Left cardiac atrium (tissue), 4 donors: ENCODE measurements around the gene GABARAP. TPM values are rescaled to one million over a fixed set of nuclear protein-coding genes. Genes with fewer than 3 reads are reported as not detected.

Experiments used
- ATAC-seq, 2 donors: fragments of 200-7000 bp; cut with Tn5 transposase; one replicate each; pipeline ENCODE4 v1.9.1; 2020; ENCODE audit warnings: mild to moderate bottlenecking in 2 of 2, moderate library complexity in 2 of 2
- DNase-seq: peaks from one replicate; pipeline ENCODE4 v3.0.0-alpha.2; 2020
- intact Hi-C, 2 donors: fragments of 100-400 bp; cut with DNase I; formaldehyde crosslinking; loops; one replicate each; pipeline versions ENCODE4 v1.14.1 to v1.15.1; 2022 to 2023
- total RNA-seq, 2 donors: library from RNA; stranded (reverse); fragmentation: NEBNext Ultra II Directional; extraction: Animal tissue kit (Norgen Biotek cat#: 25700); gene quantifications; one replicate each; pipeline ENCODE4 v1.2.1, GENCODE V29; 2021
- donor health status: DM: no; HTN: yes; CAD: no.
- donor health status: DM: no; HTN: yes; CAD: no; lungs with severe emphysema.
- donor health status: DM: yes; HTN: yes; CAD: no.
- donor health status: Dilated cardiomyopathy.

The GABARAP gene
- total RNA-seq, 2 donors from 2014 or later: 459 to 475 TPM

- ATAC-seq (no peak), DNase-seq (no peak)
- intact Hi-C loops: no loop called here
Observed at GRCh38 chr17:7262192-7262934, 20.1 kb upstream of the GABARAP start, which contains the start of gene CLDN7. TSS of gene CLDN7 (minus strand) at chr17:7262478. CDS start at chr17:7262043, 435 bp downstream.

- intact Hi-C loops: no loop called here
- DNase-seq (no peak), ATAC-seq (peak; percentile 27 to 28)
Observed at GRCh38 chr17:7261379-7262191, 19.3 kb upstream of the GABARAP start.

GRCh38 chr17:7260651-7261378 lies 18.6 kb upstream of the GABARAP start:
- DNase-seq: no peak
- intact Hi-C loops: no loop called here
- peak; percentile 66 to 68 for ATAC-seq

- no peak for DNase-seq
- intact Hi-C loops: no loop called here
- no peak for ATAC-seq
Observed at GRCh38 chr17:7260151-7260550, 17.9 kb upstream of the GABARAP start.

- ATAC-seq: no peak
- intact Hi-C loops: no loop called here
- no peak for DNase-seq
Observed at GRCh38 chr17:7259555-7259889, 17.3 kb upstream of the GABARAP start.

- intact Hi-C loops: no loop called here
Observed at GRCh38 chr17:7258731-7259554, 16.7 kb upstream of the GABARAP start.

GRCh38 chr17:7256766-7257456 lies 14.7 kb upstream of the GABARAP start:
- DNase-seq (no peak), ATAC-seq (no peak)
- intact Hi-C loops: no loop called here

More at GRCh38 chr17:7258731-7259554, 16.7 kb upstream of the GABARAP start:
- ATAC-seq (no peak), DNase-seq (peak; percentile 48)

GRCh38 chr17:7254511-7254910 lies 12.3 kb upstream of the GABARAP start:
- intact Hi-C loops: no loop called here
- no peak for DNase-seq

GRCh38 chr17:7253082-7253481 lies 10.8 kb upstream of the GABARAP start:
- DNase-seq: no peak
- no peak for ATAC-seq
- intact Hi-C loops: no loop called here

More at GRCh38 chr17:7254511-7254910, 12.3 kb upstream of the GABARAP start:
- ATAC-seq: no peak

- intact Hi-C loops: no loop called here
- ATAC-seq (peak; percentile 77 to 80), DNase-seq (peak; percentile 97)
Observed at GRCh38 chr17:7252176-7253043, 10.2 kb upstream of the GABARAP start, which contains the start of gene ELP5. TSS of gene ELP5 (plus strand) at chr17:7252215. CDS start at chr17:7252551, 336 bp downstream.

- intact Hi-C loops: no loop called here
- DNase-seq (peak; percentile 98), ATAC-seq (peak; percentile 94 to 97)
Observed at GRCh38 chr17:7251661-7252175, 9.5 kb upstream of the GABARAP start, which contains the start of gene CTDNEP1. TSS of gene CTDNEP1 (minus strand) at chr17:7251734. CDS start at chr17:7251296, 438 bp downstream.

- DNase-seq (no peak), ATAC-seq (no peak)
- intact Hi-C loops: no loop called here
Observed at GRCh38 chr17:7250695-7251627, 8.7 kb upstream of the GABARAP start.

- ATAC-seq: no peak
- intact Hi-C loops: no loop called here
Observed at GRCh38 chr17:7249830-7250229, 7.6 kb upstream of the GABARAP start.

GRCh38 chr17:7249214-7249613 lies 7.0 kb upstream of the GABARAP start:
- intact Hi-C loops: no loop called here
- DNase-seq (no peak), ATAC-seq (no peak)

More at GRCh38 chr17:7249830-7250229, 7.6 kb upstream of the GABARAP start:
- no peak for DNase-seq

- DNase-seq (no peak), ATAC-seq (no peak)
- intact Hi-C loops: no loop called here
Observed at GRCh38 chr17:7248796-7249195, 6.5 kb upstream of the GABARAP start.

GRCh38 chr17:7246779-7247178 lies 4.5 kb upstream of the GABARAP start:
- ATAC-seq: no peak
- no peak for DNase-seq
- intact Hi-C loops: no loop called here
